B cell (primary cell): ENCODE measurements around the gene CFAP70. TPM values are rescaled to one million over a fixed set of nuclear protein-coding genes. Genes with fewer than 3 reads are reported as not detected.

Source experiments
- ATAC-seq: fragments of 200-7000 bp; cut with Tn5 transposase; one replicate; pipeline ENCODE4 v1.10.0; 2021; ENCODE audit warnings: low read depth, mild to moderate bottlenecking, moderate number of reproducible peaks, moderate library complexity
- CTCF ChIA-PET: fragments of 350-600 bp; sonication (Branson Sonifier 250); formaldehyde crosslinking; loops from one replicate; lab custom pipeline; 2021; ENCODE audit warnings: antibody characterized with exemption, inconsistent platforms; lab: Charles Lee
- POLR2A ChIA-PET: fragments of 350-600 bp; sonication (Branson Sonifier 250); formaldehyde crosslinking; loops from one replicate; lab custom pipeline; 2021; ENCODE audit warnings: antibody characterized with exemption; lab: Charles Lee
- DNase-seq: peaks from one replicate; pipeline ENCODE4 v3.0.0; 2013
- H2AFZ ChIP-seq: 2 replicates; pipeline ENCODE4 v1.6.1; 2012; ENCODE audit warnings: mild to moderate bottlenecking, low read depth, low read length; ENCODE audit not compliant: insufficient read depth, poor library complexity, severe bottlenecking
- H3K27ac ChIP-seq, 2 donors: 1 replicate in 1 of 2; 2 replicates in 1 of 2; pipeline ENCODE4 v1.5.1; 2012 to 2013; ENCODE audit warnings: low read length in 2 of 2, mild to moderate bottlenecking in 2 of 2, moderate library complexity in 1 of 2
- H3K27me3 ChIP-seq, 4 experiments: fragments of 200-600 bp in 1 of 4; sonication (generic) in 1 of 4; replicated peaks in 1 of 4; 1 replicate in 2 of 4; 2 replicates in 2 of 4; pipeline versions ENCODE4 v1.6.1 to v1.7.0; 2013 to 2016; ENCODE audit warnings: low read length in 3 of 4, mild to moderate bottlenecking in 2 of 4, mixed read lengths in 1 of 4, moderate library complexity in 1 of 4; ENCODE audit not compliant: insufficient read depth in 4 of 4, control insufficient read depth in 3 of 4; ENCODE audit errors: control extremely low read depth in 1 of 4
- H3K36me3 ChIP-seq, 2 experiments: replicated peaks in 1 of 2; 1 replicate in 1 of 2; 2 replicates in 1 of 2; pipeline versions ENCODE4 v1.6.1 to v1.7.1; 2013; ENCODE audit warnings: low read length in 1 of 2; ENCODE audit not compliant: insufficient read depth in 2 of 2, control insufficient read depth in 1 of 2; ENCODE audit errors: control extremely low read depth in 1 of 2, extremely low read depth in 1 of 2
- H3K4me1 ChIP-seq, 2 donors: fragments of 200-600 bp in 1 of 2; sonication (generic) in 1 of 2; 1 replicate in 1 of 2; 2 replicates in 1 of 2; pipeline versions ENCODE4 v1.5.1 to v1.6.1; 2013 to 2017; ENCODE audit warnings: low read length in 2 of 2; ENCODE audit not compliant: control insufficient read depth in 2 of 2, insufficient read depth in 2 of 2
- H3K4me2 ChIP-seq: replicated peaks from 2 replicates; pipeline ENCODE3; 2012; ENCODE audit warnings: mild to moderate bottlenecking, low read depth, low read length; ENCODE audit not compliant: poor library complexity, severe bottlenecking
- H3K4me3 ChIP-seq, 5 experiments: fragments of 200-600 bp in 1 of 5; sonication (generic) in 1 of 5; 1 replicate in 3 of 5; 2 replicates in 2 of 5; pipeline versions ENCODE4 v1.5.1 to v1.7.0; 2011 to 2016; ENCODE audit warnings: low read length in 4 of 5, mild to moderate bottlenecking in 4 of 5, low read depth in 2 of 5, control low read depth in 1 of 5, moderate library complexity in 1 of 5; ENCODE audit not compliant: insufficient read depth in 1 of 5; ENCODE audit errors: control extremely low read depth in 1 of 5, extremely low read depth in 1 of 5
- H3K79me2 ChIP-seq: fragments of 200-600 bp; sonication (generic); one replicate; pipeline ENCODE4 v1.6.0; 2016; ENCODE audit warnings: low read length; ENCODE audit not compliant: control insufficient read depth, insufficient read depth
- H3K9ac ChIP-seq: fragments of 200-600 bp; sonication (generic); 2 replicates; pipeline ENCODE4 v1.6.1; 2017; ENCODE audit warnings: mild to moderate bottlenecking, low read length, moderate library complexity
- H3K9me3 ChIP-seq, 3 donors: one replicate each; pipeline versions ENCODE4 v1.6.1 to v1.7.1; 2013; ENCODE audit warnings: low read length in 2 of 3; ENCODE audit not compliant: control insufficient read depth in 2 of 3, insufficient read depth in 1 of 3; ENCODE audit errors: control extremely low read depth in 1 of 3
- H4K20me1 ChIP-seq: 2 replicates; pipeline ENCODE4 v1.6.0; 2012; ENCODE audit warnings: mild to moderate bottlenecking, low read length; ENCODE audit not compliant: insufficient read depth, control insufficient read depth, poor library complexity, severe bottlenecking
- H3K27ac Mint-ChIP-seq: one replicate; pipeline ENCODE4 v1.8.0; 2021; ENCODE audit warnings: mixed read lengths
- H3K27me3 Mint-ChIP-seq: one replicate; pipeline ENCODE4 v1.8.0; 2021; ENCODE audit warnings: mixed read lengths
- H3K4me1 Mint-ChIP-seq: one replicate; pipeline ENCODE4 v1.8.0; 2021; ENCODE audit warnings: mixed read lengths
- H3K4me3 Mint-ChIP-seq: one replicate; pipeline ENCODE4 v1.8.0; 2021; ENCODE audit warnings: mixed read lengths
- H3K9me3 Mint-ChIP-seq: one replicate; pipeline ENCODE4 v1.8.0; 2022; ENCODE audit warnings: mixed read lengths; ENCODE audit not compliant: insufficient read depth
- CTCF ChIP-seq: fragments of 200-600 bp; IDR thresholded peaks from one replicate; pipeline ENCODE4 v1.8.0; 2022; ENCODE audit warnings: antibody characterized with exemption, mild to moderate bottlenecking
- EZH2 ChIP-seq: IDR thresholded peaks from 2 replicates; pipeline ENCODE4 v1.6.1; 2012; ENCODE audit warnings: borderline replicate concordance, low read depth, mild to moderate bottlenecking, moderate library complexity, low read length; ENCODE audit not compliant: insufficient read depth, poor library complexity, severe bottlenecking
- WGBS: methylation state at CpG from one replicate; pipeline ENCODE4 v1.1.5; 2013; ENCODE audit warnings: missing lambda C conversion rate; ENCODE audit not compliant: insufficient coverage; 5-methylcytosine and 5-hydroxymethylcytosine counted together
- intact Hi-C: fragments of 100-400 bp; cut with micrococcal nuclease; formaldehyde crosslinking; loops from one replicate; pipeline ENCODE4 v1.10.0; 2022
- polyA plus RNA-seq: library from polyadenylated mRNA; depleted of rRNA; stranded (reverse); fragments of >200 nt; gene quantifications from 2 replicates; pipeline ENCODE4 v1.2.3, GENCODE V29; 2012
- total RNA-seq, 2 donors: library from RNA; stranded (reverse); fragments of 120-200 nt in 1 of 2; gene quantifications; 1 replicate in 1 of 2; 2 replicates in 1 of 2; pipeline versions ENCODE4 v1.2.3 to v1.2.4, GENCODE V29; 2013 to 2022

Gene CFAP70
- total and polyA plus RNA-seq, 2 donors (not counting 1 experiment from before 2014, with no cell fraction given), result 1.6 to 3.6 TPM

- Mint-ChIP-seq H3K4me3 (no peak overlapping the region), H3K27ac (no peak overlapping the region), H3K4me1 (no peaks in the 10 kb centered on the region), H3K27me3 (no peaks in the 10 kb centered on the region), H3K9me3 (no peaks in the 10 kb centered on the region)
- H3K36me3 ChIP-seq, result no peaks in the 10 kb centered on the region
- H3K27me3 ChIP-seq, result no peaks in the 10 kb centered on the region
- no peaks in the 10 kb centered on the region for H3K79me2 ChIP-seq
- TF ChIP-seq CTCF (no peak), EZH2 (no peak)
- DNase-seq (no peak), ATAC-seq (no peak)
- no CpG with 5 or more reads among the region's 1 CpG for WGBS
- H3K4me1 ChIP-seq, result no peaks in the 10 kb centered on the region
- no peak overlapping the region for H3K4me3 ChIP-seq
- CTCF ChIA-PET, result no interaction called here
- no peak overlapping the region for H3K27ac ChIP-seq
- intact Hi-C loops, result no loop called here
- H3K4me2 ChIP-seq, result no peak overlapping the region
- H4K20me1 ChIP-seq, result no peaks in the 10 kb centered on the region
- peaks cover 0 to 7% (median 2%) of the 10 kb centered on the region in 3 donors for H3K9me3 ChIP-seq
- no peak overlapping the region for H3K9ac ChIP-seq
- POLR2A ChIA-PET, result no interaction called here
- no peak overlapping the region for H2AFZ ChIP-seq
Observed at GRCh38 chr10:73289958-73290357, 68.7 kb downstream of the CFAP70 start.

- H3K27me3 Mint-ChIP-seq, result no peaks in the 10 kb centered on the region
- H3K9me3 Mint-ChIP-seq, result no peaks in the 10 kb centered on the region
- CTCF ChIA-PET, result no interaction called here
- ATAC-seq (no peak), DNase-seq (no peak)
- no peak for TF ChIP-seq CTCF
- intact Hi-C loops, result no loop called here
- Histone ChIP-seq H3K27ac (no peak overlapping the region), H3K79me2 (no peaks in the 10 kb centered on the region), H3K9me3 (peaks cover 0 to 7% (median 2%) of the 10 kb centered on the region in 3 donors), H3K36me3 (no peaks in the 10 kb centered on the region), H3K4me3 (no peak overlapping the region), H3K4me2 (no peak overlapping the region), H4K20me1 (no peaks in the 10 kb centered on the region), H3K27me3 (no peaks in the 10 kb centered on the region), H2AFZ (no peak overlapping the region), H3K9ac (no peak overlapping the region), H3K4me1 (no peaks in the 10 kb centered on the region)
- POLR2A ChIA-PET, result no interaction called here
- H3K4me1 Mint-ChIP-seq, result no peaks in the 10 kb centered on the region
- WGBS, result no CpG with 5 or more reads among the region's 1 CpG
- H3K4me3 Mint-ChIP-seq, result no peak overlapping the region
- no peak overlapping the region for H3K27ac Mint-ChIP-seq
Observed at GRCh38 chr10:73287441-73287840, 71.2 kb downstream of the CFAP70 start.
